ENCODE measurements around the gene SARS1.
"Not testable (repeated sequence)": the region's sequence is repeated elsewhere in the genome, so short reads cannot be mapped to it uniquely, and the experiment has no call there.

SARS1 gene

DNA sequence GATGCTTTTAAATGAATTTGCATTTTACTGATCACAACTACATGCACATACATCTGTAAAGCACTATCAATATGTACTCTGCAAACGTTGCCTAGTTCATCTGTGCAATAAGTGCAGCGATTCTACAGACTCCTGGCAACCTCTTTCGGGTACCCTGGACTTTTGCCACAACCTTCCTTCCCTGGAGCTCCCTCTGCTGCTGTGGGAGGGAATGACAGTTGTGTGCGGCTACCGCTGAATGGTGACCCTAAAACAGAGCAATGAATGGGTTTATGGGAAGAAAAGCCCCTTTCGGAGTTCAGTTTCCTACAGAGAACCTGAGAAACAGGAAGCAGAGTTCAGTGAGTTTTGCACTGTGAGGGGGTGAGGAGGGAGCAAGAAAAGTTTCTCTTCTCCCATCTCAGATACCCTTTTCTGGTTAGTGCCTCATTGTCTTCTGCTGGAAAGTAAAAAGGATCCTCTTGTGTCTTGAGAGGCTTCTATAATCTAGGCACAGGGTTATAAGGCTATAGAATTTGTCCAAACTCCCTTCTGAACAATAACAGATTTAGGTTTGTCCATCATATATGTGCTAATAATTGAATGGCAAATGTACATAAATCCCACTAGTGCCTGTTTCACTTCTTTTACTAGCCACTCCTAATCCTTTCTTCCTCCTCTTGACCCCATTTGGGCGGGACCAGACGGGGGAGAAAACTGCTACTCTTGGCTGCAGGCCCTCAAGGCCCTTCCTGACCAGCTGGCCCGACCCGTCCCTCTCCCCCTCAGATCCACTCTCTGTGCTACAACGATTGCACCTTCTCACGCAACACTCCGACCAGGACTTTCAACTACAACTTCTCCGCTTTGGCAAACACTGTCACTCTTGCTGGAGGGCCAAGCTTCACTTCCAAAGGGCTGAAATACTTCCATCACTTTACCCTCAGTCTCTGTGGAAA is 19.8 kb upstream of the SARS1 start:
- peak; percentile 26 for DNase-seq

GRCh38 chr1:109197158-109198042 is 16.3 kb upstream of the SARS1 start:
- no peak for DNase-seq

- no peak for DNase-seq
Observed at GRCh38 chr1:109198043-109198695, 15.5 kb upstream of the SARS1 start.

DNA sequence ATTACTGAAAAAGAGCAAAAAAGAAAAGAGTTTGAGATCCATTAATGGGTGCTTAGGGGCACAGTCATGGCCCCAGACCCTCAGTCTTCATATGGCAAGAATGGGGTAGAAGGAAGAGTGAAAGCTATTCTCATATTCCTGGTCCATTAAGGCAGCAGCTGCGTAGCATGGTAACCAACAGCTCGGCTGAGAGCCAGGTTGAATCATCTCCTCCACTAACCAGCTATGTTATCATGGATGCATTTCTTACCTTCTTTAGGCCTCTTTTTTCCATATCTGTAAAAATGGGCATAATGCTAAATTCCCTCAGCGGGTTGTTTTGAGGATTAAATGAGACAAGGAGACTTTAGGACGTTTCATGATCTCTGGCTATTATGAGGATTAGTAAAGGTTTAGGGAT is 15.0 kb upstream of the SARS1 start:
- no peak for DNase-seq

DNA sequence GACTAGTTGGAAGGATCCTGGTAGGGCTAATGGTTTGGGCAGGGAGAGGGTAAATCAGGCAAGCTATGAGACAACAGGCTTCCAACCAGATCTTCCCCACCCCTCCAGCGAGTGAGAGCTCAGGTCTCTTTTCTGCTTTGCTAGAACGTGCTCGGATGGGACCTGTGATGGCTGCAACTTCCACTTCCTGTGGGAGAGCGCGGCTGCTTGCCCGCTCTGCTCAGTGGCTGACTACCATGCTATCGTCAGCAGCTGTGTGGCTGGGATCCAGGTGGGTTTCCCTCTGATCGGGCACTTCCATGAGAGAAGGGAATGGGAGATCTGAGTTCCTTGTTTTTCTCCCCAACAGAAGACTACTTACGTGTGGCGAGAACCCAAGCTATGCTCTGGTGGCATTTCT is 14.0 kb upstream of the SARS1 start:
- no peak for DNase-seq

DNA sequence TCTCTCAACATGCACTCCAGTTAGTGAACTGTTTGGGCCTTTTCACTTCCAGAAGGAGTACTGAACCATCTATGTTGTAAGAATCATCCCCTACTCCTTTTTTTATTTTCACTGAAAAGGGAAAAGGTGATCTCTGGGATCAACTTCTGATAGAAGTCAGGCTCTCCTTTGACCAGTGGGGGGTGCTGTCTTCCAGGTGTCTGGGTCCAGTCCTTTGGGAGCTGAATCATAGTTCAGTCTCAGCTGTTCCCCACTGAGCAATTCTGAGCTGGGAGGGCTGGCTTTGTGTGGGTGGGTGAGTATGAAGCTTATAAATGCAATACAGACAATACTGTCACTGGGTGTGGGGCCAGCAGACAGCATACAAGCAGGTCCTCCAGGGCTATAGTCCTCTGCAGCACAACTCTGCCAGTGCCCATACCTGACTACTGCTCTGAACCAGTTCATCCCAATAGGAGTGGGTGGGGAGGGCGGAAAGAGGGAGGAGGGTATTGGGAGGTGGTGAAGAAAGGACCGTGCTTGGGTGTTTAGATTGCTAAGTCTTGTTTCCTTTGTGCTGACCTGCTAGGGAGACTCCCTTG is 12.5 kb upstream of the SARS1 start:
- DNase-seq: no peak

DNA sequence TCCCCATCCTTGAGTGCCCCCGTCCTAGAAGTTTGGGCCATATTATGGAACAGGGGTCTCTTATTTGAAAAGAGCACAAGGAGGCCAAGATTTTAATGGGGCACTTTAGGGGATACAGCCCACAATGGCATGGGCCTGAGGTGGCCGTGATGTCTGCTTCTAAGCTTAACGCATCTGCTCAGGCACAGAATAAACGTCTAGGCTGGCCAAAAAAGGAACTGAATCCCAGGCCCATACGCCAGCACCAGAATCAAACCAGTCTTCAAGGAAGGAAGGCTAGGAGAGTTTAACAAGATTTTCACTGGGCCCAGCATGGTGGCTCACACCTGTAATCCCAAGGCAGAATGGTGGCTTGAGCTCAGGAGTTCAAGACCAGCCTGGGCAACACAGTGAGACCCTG is 9.2 kb upstream of the SARS1 start:
- DNase-seq: no peak

- no peak for DNase-seq
Observed at GRCh38 chr1:109206339-109206738, 7.4 kb upstream of the SARS1 start.

DNA sequence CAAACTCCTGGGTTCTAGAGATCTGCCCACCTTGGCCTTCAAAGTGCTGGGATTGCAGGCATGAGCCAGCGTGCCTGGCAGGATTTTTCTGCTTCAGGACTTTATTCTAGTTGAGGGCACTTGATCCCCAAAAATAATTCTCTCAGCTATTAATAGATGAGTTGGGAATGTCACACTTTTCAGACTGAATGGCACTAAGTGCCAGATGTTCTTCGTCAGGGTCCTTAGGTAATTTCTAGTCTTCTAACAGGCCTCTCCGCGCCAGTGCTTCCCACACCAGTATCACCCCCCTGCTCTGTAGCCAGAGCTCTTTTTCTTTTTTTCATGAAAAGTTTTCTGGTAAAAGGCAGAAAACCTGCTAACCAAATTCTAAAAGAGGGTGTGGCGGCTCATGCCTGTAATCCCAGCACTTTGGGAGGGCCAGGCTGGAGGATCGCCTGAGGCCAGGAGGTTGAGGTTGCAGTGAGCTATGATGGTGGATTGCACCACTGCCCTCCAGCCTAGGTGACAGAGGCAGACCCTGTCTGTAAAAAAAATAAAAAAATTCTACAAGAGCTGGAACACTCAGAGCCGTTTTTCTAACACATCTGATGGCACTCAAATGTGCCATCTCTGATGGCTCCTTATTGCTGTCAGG is 6.1 kb upstream of the SARS1 start:
- DNase-seq: no peak

DNA sequence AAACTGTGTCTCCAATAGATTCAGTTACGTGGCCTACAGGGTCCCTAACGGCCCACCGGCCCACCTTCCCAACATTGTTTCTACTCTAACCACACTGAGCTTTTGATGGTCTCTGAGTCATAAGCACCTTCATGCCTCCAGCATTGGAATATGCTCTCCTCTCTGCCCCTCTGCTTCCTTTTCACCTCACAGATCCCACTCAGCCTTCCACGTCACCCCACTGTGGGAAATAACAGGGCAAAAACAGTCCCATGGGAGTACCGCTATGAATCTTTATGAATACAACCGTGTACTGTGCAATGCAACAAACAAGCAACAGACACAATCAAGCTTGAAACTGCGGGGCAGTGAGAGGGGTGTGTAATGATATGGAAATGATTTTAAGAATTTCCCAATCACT is 5.3 kb upstream of the SARS1 start:
- DNase-seq: no peak

GRCh38 chr1:109208836-109209463 is 4.8 kb upstream of the SARS1 start:
- no peak for DNase-seq

DNA sequence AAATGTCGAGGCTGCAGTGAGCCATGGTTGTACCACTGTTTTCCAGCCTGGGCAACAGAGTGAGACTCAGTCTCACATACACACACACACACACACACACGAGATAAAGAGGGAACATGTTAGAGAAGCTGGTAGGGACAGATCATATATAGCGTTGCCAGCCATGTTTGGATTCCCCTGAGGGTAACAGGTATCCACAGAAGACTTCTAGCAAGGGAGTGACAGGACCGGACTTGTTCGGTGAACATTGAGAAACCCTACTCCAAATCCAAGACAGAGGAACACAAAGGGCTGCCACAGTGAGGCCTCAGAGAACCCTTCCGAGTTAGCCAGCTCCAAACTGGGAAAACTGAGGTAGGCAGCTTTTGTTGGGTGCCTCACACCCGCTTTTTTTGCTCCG is 3.7 kb upstream of the SARS1 start:
- no peak for DNase-seq

DNA sequence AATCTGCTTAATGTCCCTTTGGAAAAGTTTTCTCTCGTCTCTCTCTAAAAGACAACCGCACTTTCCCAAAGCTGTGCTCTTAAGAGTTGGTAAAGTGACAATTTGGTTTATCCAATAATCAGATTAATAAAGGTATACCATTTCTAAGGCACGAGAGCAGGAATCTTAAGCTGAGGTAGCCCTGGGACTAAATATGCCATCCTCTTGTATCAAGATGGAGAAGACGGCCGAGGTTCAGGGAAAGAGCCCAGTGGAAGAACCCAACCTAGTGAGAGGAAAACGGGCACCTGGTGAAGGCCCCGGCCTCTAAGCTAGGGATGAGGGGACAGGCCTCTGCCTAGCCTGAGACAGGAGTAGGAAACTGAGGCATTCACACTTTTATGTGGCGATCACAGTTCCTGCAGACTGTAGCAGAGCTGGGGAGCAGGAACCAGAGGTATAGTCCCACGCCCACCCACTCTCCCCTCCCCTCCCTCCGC is 334 bp upstream of the SARS1 start:
- DNase-seq: peak; percentile 51

DNA sequence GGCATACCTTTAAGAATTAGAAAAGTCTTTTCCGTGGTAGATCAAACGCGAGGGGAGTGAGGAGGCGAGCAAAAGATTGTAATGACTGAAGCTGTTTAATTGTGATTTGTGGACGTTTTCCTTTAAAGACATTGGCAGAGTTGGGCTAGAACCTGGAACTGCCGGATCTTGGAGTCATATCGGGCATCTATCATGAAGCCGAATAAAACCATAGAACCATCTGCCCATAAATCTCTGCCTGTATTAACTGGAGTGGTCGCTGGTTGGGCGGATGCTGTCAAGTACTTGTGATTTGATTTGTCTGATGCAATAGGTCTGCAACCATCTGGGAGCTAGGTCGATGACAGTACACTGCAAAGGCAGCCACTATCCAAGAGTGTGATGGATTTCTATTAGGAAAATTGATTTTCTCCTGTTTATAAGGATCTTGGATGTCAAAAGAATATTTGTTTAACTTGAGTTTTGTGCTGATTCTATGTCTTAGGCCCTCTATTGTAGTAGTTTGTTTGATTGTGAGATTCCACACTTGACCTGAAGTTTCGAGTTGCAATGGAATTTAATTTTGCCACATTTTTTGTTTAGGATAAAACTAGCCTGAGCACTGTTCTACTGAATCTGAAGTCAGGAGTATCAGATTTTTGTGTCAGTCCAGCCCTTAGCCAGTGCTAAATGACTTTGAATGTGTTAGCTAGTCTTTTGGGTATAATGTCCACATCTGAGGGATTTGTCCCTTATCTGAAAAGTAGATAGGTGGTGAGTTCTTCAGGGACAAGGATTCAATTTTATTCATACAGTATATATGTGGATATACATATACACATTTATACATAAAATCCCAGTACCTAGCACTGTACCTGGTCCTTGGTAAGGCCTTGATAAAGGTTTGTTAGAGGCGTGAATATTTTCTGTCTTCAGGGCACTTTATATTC is 1.2 kb downstream of the SARS1 start:
- peak; percentile 64 for DNase-seq

GRCh38 chr1:109216662-109217061 is 2.9 kb downstream of the SARS1 start:
- no peak for DNase-seq

DNA sequence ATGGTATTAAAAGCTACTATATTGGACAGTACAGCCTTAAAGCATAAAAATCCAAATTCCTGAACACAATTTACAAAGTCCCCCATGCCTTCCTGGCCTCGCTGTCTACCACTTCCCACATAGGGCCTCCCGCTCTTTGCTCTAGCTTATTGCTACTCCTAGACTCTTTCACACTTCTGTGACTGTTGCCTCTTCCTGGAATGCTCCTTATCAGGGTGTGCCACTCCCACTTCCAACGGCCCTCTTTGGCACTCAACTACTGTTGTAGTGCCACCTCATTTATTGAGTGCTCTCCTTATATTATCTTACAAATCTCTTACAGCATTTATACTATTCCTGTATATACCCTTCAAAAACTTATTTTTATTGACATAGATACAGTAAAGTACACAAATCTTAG is 4.8 kb downstream of the SARS1 start:
- DNase-seq: no peak

GRCh38 chr1:109221201-109221600 is 7.5 kb downstream of the SARS1 start:
- DNase-seq: not testable (repeated sequence)

DNA sequence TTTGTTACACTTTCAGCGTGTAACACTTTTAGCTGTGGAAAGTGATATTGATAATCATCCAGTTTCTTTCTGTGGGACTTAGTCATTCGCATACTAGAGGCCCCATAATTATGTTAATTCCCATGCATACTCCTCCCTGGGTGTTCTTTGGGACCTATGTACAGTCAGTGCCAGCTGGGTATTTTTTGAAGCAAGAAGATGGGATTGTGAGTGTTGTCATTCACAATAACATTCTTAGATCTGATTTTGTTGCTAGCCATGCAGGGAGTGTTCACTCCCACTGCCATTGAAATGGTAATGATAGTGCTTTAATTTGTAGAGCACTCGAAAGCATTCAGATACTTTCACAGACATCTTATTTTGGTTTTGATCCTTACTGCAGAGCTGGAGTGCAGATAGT is 11.6 kb downstream of the SARS1 start:
- DNase-seq: no peak

DNA sequence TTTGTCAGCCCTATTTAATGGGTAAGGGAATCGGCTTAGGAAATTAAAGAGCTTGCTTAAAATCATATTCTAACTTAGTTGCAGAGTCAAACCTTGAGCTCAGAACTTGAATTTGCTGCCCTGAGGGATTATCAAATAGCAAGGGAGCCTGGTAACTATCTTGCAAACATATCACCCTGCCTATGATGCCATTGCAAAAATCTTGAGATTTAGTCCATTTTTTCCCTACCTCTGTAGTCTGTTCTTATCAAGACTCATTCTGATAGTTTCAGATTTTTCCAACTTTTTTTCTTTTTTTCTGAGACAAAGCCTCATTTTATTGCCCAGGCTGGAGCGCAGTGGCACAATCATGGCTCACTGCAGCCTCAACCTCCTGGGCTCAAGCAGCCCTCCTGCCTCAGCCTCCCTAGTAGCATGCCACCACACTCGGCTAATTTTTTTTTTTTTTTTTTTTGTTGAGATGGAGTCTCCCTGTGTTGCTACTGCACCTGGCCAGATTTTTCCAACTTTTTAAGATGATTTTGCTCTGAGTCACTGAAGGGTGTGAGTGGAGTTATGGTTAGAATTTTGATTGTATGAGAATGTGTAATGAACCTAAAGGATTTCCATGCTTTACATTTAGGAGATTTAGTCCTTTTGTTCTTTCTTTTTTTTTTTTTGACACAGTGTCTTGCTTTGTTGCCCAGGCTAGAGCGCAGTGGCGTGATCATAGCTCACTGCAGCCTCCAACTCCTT is 12.2 kb downstream of the SARS1 start:
- DNase-seq: no peak

GRCh38 chr1:109228167-109228566 is 14.4 kb downstream of the SARS1 start:
- DNase-seq: no peak
